ENCODE data around the gene COA1. TPM values are rescaled to one million over a fixed set of nuclear protein-coding genes. Genes with fewer than 3 reads are reported as not detected.

COA1 gene
- polyA plus RNA-seq, 1 experiment: 22.4 TPM

- TF ChIP-seq CTCF (IDR thresholded peaks at IDR 0.05; ENCODE audit: low read depth, low read length): no peak
- H3K4me3 ChIP-seq (ENCODE audit: low read depth, low read length): no peak overlapping the region
- ChIA-PET POLR2A (interaction anchor here (0.7 to 2.5 kb wide), 3 partner anchors 37 to 67 kb away, joined by 5 to 14 read pairs (median 9); partner anchors contain the start of gene STK17A), CTCF (interaction anchor here (0.9 to 4.8 kb wide), 7 partner anchors 18 to 1670 kb away, joined by 3 to 37 read pairs (median 3); partner anchors contain the start of gene STK17A)
- peak overlapping the region; percentile 79 for H3K27ac ChIP-seq (ENCODE audit: low read depth, low read length)
- DNase-seq (ENCODE audit: low read depth, low spot score): no peak
- no peaks in the 10 kb centered on the region for H3K27me3 ChIP-seq (ENCODE audit: control insufficient read depth, insufficient read depth, low read length)
- no peaks in the 10 kb centered on the region for H3K9me3 ChIP-seq (ENCODE audit: control insufficient read depth, insufficient read depth, low read length)
Observed at GRCh38 chr7:43649755-43650274, 79.5 kb downstream of the COA1 start.

- no peak for TF ChIP-seq CTCF (IDR thresholded peaks at IDR 0.05; ENCODE audit: low read depth, low read length)
- no peaks in the 10 kb centered on the region for H3K9me3 ChIP-seq (ENCODE audit: control insufficient read depth, insufficient read depth, low read length)
- H3K4me3 ChIP-seq (ENCODE audit: low read depth, low read length): no peak overlapping the region
- ChIA-PET CTCF (interaction anchor here (0.9 to 4.8 kb wide), 5 partner anchors 51 to 1669 kb away, joined by 3 to 37 read pairs (median 4); partner anchors contain the start of gene STK17A), POLR2A (interaction anchor here (0.5 to 2.0 kb wide), 15 partner anchors 9 to 221 kb away, joined by 3 to 21 read pairs (median 4); partner anchors contain the start of genes MRPS24 and STK17A)
- no peaks in the 10 kb centered on the region for H3K27me3 ChIP-seq (ENCODE audit: control insufficient read depth, insufficient read depth, low read length)
- peak; percentile 69 for DNase-seq (ENCODE audit: low read depth, low spot score)
- peak overlapping the region; percentile 94 for H3K27ac ChIP-seq (ENCODE audit: low read depth, low read length)
Observed at GRCh38 chr7:43648473-43649406, 80.6 kb downstream of the COA1 start.

- DNase-seq (ENCODE audit: low read depth, low spot score): peak; percentile 99
- Histone ChIP-seq H3K4me3 (ENCODE audit: low read depth, low read length) (peak overlapping the region; percentile 42), H3K27ac (ENCODE audit: low read depth, low read length) (peak overlapping the region; percentile 100), H3K9me3 (ENCODE audit: control insufficient read depth, insufficient read depth, low read length) (no peaks in the 10 kb centered on the region), H3K27me3 (ENCODE audit: control insufficient read depth, insufficient read depth, low read length) (no peaks in the 10 kb centered on the region)
- POLR2A ChIA-PET: interaction anchor here (0.6 to 2.0 kb wide), 14 partner anchors 9 to 222 kb away, joined by 3 to 21 read pairs (median 4); partner anchors contain the start of genes MRPS24 and STK17A
- CTCF ChIA-PET: interaction anchor here (1.0 to 4.8 kb wide), 3 partner anchors 52 to 68 kb away, joined by 4 to 37 read pairs (median 12); partner anchors contain the start of gene STK17A
- no peak for TF ChIP-seq CTCF (IDR thresholded peaks at IDR 0.05; ENCODE audit: low read depth, low read length)
Observed at GRCh38 chr7:43647673-43648472, 81.5 kb downstream of the COA1 start.

- Histone ChIP-seq H3K27me3 (ENCODE audit: control insufficient read depth, insufficient read depth, low read length) (no peaks in the 10 kb centered on the region), H3K9me3 (ENCODE audit: control insufficient read depth, insufficient read depth, low read length) (no peaks in the 10 kb centered on the region), H3K4me3 (ENCODE audit: low read depth, low read length) (peak overlapping the region; percentile 42), H3K27ac (ENCODE audit: low read depth, low read length) (peak overlapping the region; percentile 100)
- ChIA-PET POLR2A (interaction anchor here (0.9 to 2.0 kb wide), 7 partner anchors 8 to 64 kb away, joined by 3 to 21 read pairs (median 5); partner anchors contain the start of gene STK17A), CTCF (interaction anchor here (2.3 to 3.6 kb wide), 3 partner anchors 53 to 65 kb away, joined by 8 to 26 read pairs (median 12); partner anchors contain the start of gene STK17A)
- no peak for TF ChIP-seq CTCF (IDR thresholded peaks at IDR 0.05; ENCODE audit: low read depth, low read length)
- no peak for DNase-seq (ENCODE audit: low read depth, low spot score)
Observed at GRCh38 chr7:43647339-43647672, 82.0 kb downstream of the COA1 start.

Measured in AG04450 (cell line).